Activated CD4-positive, CD25-positive, alpha-beta regulatory T cell (primary cell): ENCODE data around the gene LEMD2.

Experiments used
- DNase-seq, 4 experiments: peaks; one replicate each; lab custom pipeline; 2025; lab: John Stamatoyannopoulos, UW

Gene LEMD2

DNA sequence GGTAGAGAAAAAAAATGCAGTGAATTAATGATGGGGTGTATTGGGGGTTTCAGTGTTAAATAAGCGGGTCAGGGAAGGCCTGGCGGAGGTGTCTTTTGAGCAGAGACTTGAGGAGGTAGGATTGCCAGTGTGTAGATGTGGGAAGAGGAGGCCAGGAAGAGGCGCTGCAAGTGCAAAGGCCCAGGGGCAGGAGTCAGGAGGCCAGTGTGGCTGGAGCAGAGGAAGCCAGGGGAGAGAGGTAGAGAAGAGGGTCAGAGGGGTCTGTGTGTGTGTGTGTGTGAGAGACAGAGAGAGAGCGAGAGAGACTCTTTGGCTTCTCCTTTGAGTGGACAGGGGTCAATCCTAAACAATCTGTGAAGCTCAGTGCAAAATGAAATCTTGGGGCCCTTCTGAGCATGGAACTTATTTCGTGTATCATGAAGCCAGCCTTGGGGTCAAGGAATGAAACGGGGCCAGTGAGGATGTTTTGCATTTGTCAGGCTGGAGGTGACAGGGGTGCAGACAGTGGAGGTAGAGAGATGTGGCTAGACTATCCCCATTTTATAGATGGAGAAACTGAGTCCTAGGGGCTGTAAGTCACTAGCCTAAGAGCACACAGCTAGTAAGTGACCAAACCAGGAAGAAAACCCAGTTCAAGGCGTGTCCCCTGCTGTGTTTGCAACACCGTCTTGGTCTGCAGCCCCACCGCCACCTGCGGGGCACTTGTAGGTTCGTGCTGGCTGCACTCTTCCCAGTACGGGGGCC is 32.5 kb downstream of the LEMD2 start:
- DNase-seq = no peak

DNA sequence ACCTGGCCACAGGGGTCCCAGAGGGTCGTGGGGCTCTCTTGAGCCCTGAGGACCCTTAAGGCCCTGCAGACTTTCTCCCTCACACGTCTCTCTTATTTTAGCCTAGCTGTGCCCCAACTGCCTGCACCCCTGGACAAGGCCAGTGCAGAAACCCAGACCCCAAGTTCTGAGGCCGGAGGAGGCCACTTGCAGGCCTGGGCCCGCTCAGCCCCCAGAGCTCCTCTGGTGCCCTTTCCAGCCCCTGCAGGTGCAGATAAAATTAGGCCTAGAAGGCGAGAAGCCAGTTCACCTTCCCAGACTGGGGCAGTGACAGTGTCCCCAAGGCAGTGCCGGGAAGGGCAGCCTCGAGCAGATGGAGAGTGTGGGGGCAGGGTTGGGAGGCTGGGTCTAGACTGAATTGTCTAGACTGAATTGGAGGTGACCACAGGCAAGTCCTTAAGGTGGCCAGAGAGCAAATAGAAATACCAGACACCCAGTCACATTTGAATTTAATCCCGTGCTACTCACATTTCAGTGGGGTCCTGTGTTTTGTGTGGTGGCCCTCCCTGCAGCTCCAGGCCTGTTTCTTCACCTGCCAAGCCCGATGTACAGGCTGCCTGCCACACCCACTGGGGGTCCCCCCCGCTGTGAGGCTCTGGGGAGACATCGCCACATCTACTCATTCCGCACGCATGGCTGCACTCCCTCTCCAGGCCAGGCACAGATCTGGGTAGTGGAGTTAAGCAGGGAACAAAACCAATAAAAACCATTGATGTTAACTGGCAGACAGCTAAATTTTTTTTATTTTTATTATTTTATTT is 33.7 kb downstream of the LEMD2 start:
- no peak for DNase-seq

- DNase-seq = no peak
These were observed 34.7 kb downstream of the LEMD2 start for GRCh38 chr6:33754222-33754621.

DNA sequence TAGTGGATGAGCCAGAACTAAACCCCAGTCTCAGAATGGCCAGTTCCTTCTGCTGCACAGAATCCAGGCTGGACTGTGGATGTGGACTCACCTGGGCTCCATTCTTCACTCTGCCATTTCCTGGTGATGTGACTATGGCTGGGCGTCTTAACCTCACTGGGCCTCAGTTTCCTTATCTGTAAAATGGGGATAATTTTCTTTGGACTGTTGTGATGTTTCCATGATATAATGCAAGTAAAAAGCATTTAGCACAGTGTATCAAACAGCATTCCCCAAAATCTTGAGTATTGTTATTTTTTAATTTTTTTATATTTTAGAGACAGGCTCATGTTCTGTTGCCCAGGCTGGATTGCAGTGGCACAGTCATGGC is 36.3 kb downstream of the LEMD2 start:
- DNase-seq = no peak

- no peak for DNase-seq
These were observed 36.9 kb downstream of the LEMD2 start for GRCh38 chr6:33751771-33752645.

DNA sequence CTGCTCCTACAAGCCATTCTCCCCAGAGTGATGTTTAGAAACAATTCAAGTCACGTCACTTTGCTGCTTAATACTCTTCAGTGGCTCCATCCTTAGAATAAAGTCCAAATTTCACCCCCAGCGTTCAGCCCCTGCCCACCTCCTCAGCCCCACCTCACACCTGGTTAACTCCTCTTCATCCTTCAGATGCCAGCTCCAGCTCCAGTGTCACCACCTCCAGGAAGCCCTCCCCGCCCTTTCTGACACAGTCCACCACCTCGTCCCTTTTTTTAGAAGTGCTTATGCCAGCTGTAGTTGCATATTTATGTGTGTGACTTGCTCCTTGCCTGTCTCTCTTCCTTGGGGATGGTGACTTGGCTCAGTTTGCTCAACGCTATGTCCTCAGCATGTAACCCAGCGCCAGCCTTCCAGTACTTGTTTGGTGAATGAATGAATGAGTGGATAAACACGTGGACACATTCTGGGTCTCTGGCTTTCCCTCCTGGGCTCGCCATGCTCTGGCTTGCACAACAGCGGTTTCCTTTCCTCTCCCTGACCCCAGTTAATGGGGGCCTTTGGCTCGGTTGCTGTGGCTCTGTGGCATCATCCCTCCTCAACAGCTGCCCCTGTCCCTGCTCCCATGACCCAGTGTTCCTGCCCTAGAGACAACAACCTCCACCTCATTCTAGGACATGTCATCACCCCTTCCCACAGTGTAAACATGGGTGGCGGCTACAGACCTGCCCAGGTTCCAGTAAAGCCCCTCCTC is 38.5 kb downstream of the LEMD2 start:
- no peak for DNase-seq

- no peak for DNase-seq
These were observed 39.5 kb downstream of the LEMD2 start for GRCh38 chr6:33749401-33749800.

DNA sequence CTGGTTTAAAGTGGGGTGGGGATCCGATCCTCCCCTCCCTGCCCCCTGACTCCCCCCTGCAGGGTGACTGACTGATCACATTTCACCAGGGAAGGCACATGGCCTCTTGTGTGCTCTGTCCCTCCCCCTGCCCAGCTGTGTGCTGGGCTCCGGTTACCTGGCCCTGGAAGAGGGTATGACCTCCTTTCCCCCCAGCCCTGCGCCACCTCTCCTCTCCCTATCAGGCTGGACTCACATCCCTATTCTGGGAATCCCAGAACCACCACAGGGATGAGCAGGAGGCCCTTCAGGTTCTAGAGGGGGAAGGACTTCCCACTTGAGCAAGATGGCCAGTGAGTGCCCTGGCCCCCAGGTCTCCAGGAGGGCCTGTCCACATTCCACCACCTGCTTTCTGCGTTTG is 40.1 kb downstream of the LEMD2 start:
- DNase-seq = no peak

DNA sequence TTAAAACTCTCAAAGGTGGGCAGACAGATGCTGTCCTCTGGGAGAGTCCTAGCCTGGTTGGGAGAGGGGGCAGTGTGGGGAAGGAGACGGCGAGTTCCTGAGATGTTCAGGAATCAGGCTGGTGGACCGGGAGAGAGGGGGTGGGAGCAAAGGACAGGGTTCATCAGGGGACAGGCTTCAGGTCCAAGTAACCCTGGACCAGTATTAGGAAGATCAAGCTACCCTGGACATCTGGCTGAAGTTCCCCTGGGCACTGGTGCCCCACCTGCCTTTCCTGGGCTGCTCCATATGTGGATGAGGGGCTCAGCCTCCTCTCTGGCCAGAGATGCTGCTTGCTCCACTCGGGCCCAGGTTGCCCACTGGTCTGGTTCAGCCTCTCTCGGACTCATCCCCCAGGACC is 41.1 kb downstream of the LEMD2 start:
- DNase-seq = no peak

DNA sequence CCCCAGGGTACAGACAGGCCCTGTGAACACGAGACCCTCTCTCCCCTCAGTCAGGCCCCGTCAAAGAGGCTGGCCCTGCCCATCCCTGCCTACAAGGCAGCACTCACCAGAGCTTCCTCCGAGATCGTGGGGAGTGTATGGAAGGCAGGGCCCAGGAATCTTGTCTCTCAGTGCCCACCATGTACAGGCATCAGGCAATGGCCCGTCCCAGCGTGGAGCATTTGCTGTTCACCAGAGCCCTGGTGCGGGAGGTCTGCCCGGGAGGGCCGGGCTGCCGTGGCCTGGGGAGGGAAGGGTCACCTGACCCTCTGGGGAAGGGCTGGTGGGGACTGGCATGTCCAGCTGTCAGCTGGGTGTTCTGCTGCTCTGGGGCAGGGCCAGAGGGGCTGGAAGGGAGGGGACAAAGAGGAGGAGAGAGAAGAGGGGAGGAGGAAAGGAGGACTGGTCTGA is 42.3 kb downstream of the LEMD2 start, which contains the start of gene IP6K3:
Gene IP6K3 (minus strand): TSS at position 255 of the 450 bp plus-strand sequence. CDS start 11,429 bp downstream, outside the sequence.
- DNase-seq = no peak

GRCh38 chr6:33746036-33746600 is 42.8 kb downstream of the LEMD2 start:
- no peak for DNase-seq

DNA sequence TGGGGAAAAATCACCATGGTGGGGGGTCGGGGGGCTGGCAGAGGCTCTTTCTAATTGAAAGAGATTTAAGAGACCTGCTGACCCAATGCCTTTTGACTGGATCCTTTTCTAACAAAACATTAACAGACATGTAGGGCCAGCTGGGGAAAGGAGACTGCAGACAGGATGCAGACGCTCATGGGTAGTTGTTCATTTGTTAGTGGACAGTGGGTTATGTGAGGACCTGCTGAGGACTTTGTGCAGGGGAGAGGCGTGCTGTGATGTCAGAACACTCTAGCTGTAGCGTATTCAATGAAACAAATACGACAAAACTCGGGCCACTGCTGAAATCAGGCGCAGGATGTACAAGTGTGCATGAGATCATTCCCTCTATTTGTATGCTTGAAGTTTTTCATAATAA is 43.4 kb downstream of the LEMD2 start:
- no peak for DNase-seq

- no peak for DNase-seq
These were observed 43.9 kb downstream of the LEMD2 start for GRCh38 chr6:33744895-33745546.

DNA sequence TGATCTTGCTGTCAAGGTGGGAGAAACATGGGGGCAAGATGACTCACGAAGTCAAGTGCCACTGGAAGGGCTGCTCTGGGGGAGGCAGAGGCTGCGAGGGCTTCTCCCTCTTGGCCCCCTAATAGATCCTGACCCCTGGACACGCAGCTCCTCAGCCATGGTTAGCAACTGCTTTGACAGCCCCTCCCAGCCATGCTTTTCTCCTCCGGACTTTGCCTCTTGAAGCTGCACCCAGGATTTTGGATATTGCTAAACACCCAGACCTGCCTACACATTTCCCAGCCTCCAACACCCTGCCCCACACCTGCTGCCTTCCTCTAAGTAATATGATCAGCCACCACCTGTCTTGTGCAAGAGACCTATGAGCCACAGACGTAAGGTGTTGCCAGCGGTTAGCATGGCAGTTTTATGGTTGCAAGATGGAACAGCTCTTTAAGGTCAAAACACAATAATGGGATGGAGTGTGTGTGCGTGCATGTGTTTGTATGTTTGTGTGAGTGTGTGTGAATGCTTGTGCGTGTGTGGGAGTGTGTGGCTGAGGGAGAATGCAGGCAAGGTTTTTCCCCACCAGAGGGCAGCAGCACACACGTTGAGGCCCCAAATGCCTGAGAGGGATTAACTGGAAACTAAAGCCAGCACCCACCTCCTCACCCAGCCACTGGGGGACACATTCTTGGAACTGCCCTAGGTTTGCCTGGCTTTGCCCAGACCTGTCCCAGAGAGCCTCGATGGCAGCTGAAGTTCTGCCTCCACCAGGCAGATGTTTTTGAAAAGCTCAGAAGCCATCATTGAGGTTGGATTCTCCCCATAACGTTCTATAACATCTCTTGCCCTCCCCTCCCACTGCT is 44.7 kb downstream of the LEMD2 start:
- DNase-seq = peak; percentile 32 to 52 (median 42)

- no peak for DNase-seq
These were observed 46.1 kb downstream of the LEMD2 start for GRCh38 chr6:33742837-33743236.

DNA sequence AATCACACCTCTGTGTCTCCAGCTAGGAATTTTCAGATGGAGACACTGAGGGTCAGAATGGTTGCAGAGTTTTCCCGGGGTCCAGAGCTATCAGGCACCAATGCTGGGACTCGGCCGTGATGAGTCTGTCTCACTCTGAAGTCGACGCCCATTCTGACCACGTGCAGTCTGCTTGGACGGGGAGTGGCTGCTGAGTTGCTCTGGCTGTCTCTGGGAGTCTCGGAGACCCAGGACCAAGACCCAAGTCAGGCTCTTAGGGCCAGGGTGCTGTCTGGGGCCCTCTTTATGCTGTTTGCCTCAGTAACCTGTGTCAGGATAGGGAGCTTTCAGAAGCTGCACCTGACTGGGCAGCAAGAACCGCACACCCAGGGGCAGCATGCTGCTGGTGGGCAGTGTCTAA is 46.8 kb downstream of the LEMD2 start:
- DNase-seq = no peak

DNA sequence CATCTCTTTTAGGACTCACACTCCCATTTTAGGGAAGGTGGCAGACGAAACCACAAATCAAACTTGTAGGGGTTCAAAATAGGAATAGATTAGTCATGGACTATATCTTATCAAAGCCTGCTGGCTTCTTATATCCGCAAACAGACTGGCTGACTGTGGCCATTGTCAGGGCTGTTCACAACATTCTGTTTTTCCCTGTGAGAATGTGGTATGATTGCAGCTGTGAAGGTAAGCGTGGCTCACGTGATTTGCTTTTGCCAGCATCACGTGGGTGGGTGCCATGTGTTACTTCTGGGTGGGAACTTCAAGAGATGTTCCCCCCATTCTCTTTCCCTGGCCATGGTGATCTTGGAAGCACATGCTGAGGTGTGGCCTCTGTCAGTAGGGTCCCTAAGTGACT is 48.1 kb downstream of the LEMD2 start:
- DNase-seq = no peak

- DNase-seq = no peak
These were observed 48.7 kb downstream of the LEMD2 start for GRCh38 chr6:33740204-33740608.

- DNase-seq = no peak
These were observed 49.4 kb downstream of the LEMD2 start for GRCh38 chr6:33739571-33739970.

DNA sequence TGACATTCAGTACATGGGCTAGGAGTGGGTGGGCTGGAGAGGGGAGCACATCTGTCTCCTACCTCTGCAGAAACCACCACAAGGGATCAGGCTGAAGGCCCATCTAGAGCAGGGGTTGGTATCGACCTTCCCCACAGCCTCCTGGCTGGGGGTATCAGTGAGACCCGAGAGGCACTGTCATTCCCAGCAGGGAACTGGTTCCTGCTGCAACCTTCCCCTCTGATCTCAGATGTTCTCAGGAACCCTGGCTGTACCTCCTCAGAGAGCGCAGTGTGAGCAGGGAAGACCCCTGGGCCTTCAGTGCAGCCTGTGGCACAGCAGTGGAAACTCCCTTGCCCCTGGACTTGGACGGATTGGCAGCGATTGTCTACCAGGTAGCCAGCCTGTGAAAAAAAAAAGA is 50.1 kb downstream of the LEMD2 start:
- no peak for DNase-seq
